A673 (cell line): ENCODE results near the gene UBXN11.

Experiments used
- CTCF ChIP-seq: fragments of 300-800, 200-600 bp; sonication (generic); conservative IDR thresholded peaks from 2 replicates; pipeline ENCODE4 v1.5.1; 2017; ENCODE audit warnings: low read depth, mild to moderate bottlenecking, antibody characterized with exemption, low read length, moderate library complexity, mixed read lengths
- EZH2 ChIP-seq: fragments of 200-600 bp; sonication (generic); IDR thresholded peaks from 2 replicates; pipeline ENCODE4 v1.6.1; 2017; ENCODE audit warnings: borderline replicate concordance, low read depth, mild to moderate bottlenecking, mixed read lengths, antibody characterized with exemption, low read length; ENCODE audit not compliant: poor library complexity, severe bottlenecking

GRCh38 chr1:26297057-26297790 is 9.2 kb downstream of the UBXN11 start:
- TF ChIP-seq CTCF (no peak), EZH2 (no peak)
